GM12801 (cell line): ENCODE results near the gene ACOT2.
"Not testable (repeated sequence)": the region's sequence is repeated elsewhere in the genome, so short reads cannot be mapped to it uniquely, and the experiment has no call there.

ENCODE experiments used
- CTCF ChIP-seq: IDR thresholded peaks from one replicate; pipeline ENCODE4 v1.5.1; 2011; ENCODE audit warnings: control low read depth; ENCODE audit not compliant: insufficient read length; ENCODE audit errors: extremely low read depth

ACOT2 gene

GRCh38 chr14:73569185-73569958 lies at the start of gene ACOT2:
ACOT2 (plus strand) TSS chr14:73569213; CDS start chr14:73569241, 28 bp downstream.
- not testable (repeated sequence) for TF ChIP-seq CTCF

- TF ChIP-seq CTCF, result no peak
These were observed 47.8 kb upstream of the ACOT2 start for GRCh38 chr14:73521229-73521628.

- TF ChIP-seq CTCF, result no peak
These were observed 44.5 kb upstream of the ACOT2 start for GRCh38 chr14:73524493-73524892.

- no peak for TF ChIP-seq CTCF
These were observed 42.7 kb upstream of the ACOT2 start for GRCh38 chr14:73526036-73526984.

- no peak for TF ChIP-seq CTCF
These were observed 15.2 kb upstream of the ACOT2 start for GRCh38 chr14:73553845-73554244.

GRCh38 chr14:73567358-73567757 lies 1.7 kb upstream of the ACOT2 start:
- TF ChIP-seq CTCF, result no peak
